GM15510 (cell line): ENCODE data around the gene HMGXB3.
A peak's percentile ranks its signal among the peaks of the same experiment; 100 is the strongest.

Source experiments
- POLR2A ChIP-seq: IDR thresholded peaks from 3 replicates; pipeline ENCODE4 v1.6.1; 2011; ENCODE audit warnings: borderline replicate concordance; ENCODE audit not compliant: insufficient read length; ENCODE audit errors: extremely low read depth

HMGXB3 gene, protein sequence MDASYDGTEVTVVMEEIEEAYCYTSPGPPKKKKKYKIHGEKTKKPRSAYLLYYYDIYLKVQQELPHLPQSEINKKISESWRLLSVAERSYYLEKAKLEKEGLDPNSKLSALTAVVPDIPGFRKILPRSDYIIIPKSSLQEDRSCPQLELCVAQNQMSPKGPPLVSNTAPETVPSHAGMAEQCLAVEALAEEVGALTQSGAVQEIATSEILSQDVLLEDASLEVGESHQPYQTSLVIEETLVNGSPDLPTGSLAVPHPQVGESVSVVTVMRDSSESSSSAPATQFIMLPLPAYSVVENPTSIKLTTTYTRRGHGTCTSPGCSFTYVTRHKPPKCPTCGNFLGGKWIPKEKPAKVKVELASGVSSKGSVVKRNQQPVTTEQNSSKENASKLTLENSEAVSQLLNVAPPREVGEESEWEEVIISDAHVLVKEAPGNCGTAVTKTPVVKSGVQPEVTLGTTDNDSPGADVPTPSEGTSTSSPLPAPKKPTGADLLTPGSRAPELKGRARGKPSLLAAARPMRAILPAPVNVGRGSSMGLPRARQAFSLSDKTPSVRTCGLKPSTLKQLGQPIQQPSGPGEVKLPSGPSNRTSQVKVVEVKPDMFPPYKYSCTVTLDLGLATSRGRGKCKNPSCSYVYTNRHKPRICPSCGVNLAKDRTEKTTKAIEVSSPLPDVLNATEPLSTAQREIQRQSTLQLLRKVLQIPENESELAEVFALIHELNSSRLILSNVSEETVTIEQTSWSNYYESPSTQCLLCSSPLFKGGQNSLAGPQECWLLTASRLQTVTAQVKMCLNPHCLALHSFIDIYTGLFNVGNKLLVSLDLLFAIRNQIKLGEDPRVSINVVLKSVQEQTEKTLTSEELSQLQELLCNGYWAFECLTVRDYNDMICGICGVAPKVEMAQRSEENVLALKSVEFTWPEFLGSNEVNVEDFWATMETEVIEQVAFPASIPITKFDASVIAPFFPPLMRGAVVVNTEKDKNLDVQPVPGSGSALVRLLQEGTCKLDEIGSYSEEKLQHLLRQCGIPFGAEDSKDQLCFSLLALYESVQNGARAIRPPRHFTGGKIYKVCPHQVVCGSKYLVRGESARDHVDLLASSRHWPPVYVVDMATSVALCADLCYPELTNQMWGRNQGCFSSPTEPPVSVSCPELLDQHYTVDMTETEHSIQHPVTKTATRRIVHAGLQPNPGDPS (N-terminal part only)

DNA sequence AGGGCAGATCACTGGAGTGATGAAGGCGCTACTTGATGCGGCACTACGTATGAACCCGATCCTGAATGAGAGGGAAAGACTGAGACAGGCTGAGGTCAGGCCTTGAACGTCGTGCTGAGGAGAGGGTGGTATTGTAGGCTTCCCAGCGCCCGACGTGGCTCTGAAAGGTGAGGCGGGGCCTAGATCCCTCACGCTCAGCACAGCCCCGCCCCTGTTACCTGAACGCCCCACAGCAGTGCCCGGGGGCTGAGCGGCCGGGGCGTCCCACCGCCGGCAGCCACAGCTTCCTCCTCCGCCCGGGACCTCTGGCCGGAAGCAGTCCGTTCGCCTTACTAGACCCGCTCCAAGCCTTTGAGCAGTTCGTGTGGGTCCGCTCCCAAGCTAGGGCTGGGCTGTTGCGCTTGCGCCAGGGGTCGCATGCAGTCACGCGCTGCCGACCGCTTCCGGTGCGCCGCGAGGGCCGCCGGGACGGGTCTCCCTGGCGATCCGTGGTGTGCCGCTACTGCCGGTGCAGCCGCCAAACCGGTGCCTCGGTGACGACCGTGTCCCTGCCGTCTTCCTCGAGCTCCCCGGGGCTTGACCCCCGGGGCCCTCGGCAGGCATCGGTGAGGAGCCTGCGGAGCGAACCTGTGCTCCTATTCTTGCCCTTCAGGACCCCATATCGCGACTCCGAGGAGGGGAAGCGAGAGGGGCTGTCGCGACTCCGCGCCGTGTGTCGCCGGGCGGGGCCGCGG, at the start of gene HMGXB3, which contains the start of gene TIGD6:
Gene HMGXB3, plus strand, starts transcription at position 484 of the 734 bp plus-strand sequence. CDS start 4,114 bp downstream, outside the sequence.
Gene TIGD6, minus strand, starts transcription at position 399 of the 734 bp plus-strand sequence. CDS start 4,306 bp downstream, outside the sequence.
- peak; percentile 96 for TF ChIP-seq POLR2A

DNA sequence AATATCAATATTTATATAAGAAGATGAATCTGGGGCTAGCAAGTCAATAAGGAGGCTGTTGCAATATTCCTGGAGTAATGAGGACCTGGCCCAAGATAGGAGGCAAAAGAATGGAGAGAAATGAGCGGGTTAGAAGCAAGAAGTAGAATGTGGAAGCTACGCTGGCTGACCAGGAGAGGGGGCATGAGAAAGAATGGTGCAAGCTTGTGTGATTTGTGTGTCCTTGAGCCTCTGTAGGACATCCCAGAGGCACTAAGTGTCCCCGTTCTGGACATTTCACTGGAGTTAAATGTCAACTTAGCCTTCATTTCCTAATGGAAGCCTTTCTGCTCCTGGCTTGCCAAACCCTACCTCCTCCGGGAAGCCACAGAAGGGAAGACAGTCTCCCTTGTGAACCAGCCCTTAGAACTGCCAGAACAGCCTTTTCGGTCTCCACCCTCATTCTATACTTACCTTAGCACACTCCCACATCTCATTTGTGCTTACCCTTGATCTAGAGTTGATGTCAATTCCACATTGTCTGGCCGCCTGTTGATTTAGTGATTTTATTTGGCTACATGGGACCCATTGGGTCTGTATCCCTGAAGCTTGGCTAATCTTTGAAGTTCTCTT, 49.3 kb upstream of the HMGXB3 start:
- TF ChIP-seq POLR2A: no peak

- no peak for TF ChIP-seq POLR2A
Measured at GRCh38 chr5:149953436-149954121, 47.0 kb upstream of the HMGXB3 start.

DNA sequence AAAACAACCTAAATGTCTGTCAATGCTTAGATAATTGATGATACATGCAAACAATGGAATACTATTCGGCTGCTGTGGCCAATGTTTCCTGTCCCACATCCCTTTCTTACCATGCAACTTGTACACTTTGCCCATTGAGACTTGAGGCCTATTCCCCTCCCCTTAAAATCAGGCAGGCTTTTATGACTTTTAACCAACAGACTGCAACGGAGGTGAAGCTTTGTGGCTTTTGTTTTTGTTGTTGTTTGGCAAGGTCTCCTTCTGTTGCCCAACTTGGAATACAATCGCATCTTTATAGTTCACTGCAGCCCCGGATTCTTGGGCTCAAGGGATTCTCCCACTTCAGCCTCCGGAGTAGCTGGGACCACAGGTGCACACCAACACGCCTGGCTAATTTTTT, 45.7 kb upstream of the HMGXB3 start:
- TF ChIP-seq POLR2A: no peak

DNA sequence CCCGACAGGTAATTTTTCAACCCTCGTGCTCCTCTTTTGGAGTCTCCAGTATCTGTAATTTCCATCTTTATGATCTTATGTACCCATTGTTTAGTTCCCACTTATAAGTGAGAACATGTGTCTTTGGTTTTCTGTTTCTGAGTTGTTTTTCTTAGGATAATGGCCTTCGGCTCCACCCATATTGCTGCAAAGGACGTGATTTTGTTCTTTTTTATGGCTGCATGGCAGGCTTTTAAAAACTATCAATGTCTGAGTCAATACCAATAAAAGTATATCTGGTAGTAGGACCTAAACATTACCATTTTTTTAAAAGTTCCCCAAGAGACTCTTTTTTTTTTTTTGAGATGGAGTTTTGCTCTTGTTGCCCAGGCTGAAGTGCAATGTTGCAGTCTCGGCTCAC, 43.9 kb upstream of the HMGXB3 start:
- no peak for TF ChIP-seq POLR2A

- no peak for TF ChIP-seq POLR2A
Measured at GRCh38 chr5:149957855-149958254, 42.7 kb upstream of the HMGXB3 start.

- TF ChIP-seq POLR2A: no peak
Measured at GRCh38 chr5:149959406-149960236, 40.9 kb upstream of the HMGXB3 start.

DNA sequence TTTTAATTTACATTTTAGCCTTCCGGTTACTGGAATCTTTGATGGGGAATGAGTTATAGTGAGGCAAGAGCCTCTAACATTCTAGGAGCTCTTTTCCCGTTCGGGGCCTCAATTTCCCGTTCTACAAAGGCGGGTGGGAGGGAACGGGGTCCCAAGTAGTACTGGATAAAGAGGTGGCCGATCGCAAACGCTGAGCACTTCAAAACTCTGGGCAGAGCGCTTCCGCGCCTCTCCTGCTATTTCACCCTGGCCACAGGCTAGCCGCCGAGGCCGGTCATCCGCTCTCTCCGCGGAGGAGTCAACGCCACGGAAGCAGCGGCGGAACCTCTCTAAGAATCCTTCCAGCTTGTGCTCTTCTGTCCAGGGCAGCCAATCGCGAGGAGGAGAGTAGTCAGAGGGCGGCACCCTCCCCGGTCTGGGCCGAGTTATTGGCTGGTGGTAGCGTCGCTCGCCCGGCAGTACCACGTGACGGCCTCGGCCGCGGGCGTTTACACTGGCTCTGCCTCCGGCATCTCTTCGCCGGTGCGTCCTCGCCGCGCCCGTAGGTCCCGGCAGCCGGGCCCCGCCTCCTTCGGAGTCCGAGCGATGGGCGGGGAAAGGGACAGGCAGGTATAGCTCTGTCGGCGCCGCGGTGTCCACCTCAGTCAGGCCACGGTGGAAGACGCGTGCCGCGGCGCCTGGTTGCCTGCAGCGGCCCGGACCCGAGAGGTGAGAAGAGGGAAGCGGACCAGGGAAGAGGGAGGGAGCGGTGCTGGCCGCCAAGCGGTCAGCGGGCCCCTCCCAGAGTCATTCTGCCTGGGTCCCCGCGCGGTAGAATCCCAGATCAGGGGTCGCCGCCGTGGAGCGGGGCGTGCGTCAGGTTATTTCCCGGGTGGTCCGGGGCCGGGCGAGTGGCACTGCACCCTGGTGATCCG, 40.0 kb upstream of the HMGXB3 start, which contains the start of gene SLC26A2:
Gene SLC26A2, plus strand, starts transcription at position 487 of the 914 bp plus-strand sequence. CDS start 16,895 bp downstream, outside the sequence.
- TF ChIP-seq POLR2A: peak; percentile 95

GRCh38 chr5:149961186-149961685, 39.3 kb upstream of the HMGXB3 start:
- TF ChIP-seq POLR2A: no peak

DNA sequence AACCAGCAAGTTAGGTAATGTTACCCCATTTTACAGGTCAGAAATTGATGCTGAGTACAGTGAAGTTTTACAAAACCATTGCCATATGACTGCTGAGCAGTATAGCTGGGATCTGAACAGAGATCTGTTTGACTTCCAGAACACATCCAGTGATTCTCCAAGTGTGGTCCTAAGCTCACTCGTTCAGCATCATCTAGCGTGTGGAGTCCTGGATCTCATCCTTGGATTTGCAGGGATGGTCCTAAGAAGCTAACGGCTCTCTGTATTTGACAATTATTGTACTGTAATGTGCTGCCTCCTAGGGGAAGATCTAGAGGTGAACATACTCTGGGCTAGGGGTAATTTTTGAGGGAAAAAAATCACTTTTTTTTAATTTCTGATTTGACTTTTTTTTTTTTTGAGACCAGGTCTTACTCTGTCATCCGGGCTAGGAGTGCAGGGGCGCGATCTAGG, 38.6 kb upstream of the HMGXB3 start:
- no peak for TF ChIP-seq POLR2A
